PC-9 (cell line): ENCODE measurements around the gene TMTC2. TPM values are rescaled to one million over a fixed set of nuclear protein-coding genes. Genes with fewer than 3 reads are reported as not detected.

Experiments
- BruUV-seq: library from RNA; stranded (reverse); fragments of 400-500 nt; replicated peaks from 2 replicates; lab custom pipeline; 2021; lab: Mats Ljungman, UMichigan
- CTCF ChIA-PET: fragments of 300-600 bp; sonication (Branson Sonifier 250); formaldehyde crosslinking; loops from one replicate; lab custom pipeline; 2022; ENCODE audit warnings: antibody characterized with exemption; lab: Charles Lee
- POLR2A ChIA-PET: fragments of 300-600 bp; sonication (Branson Sonifier 250); formaldehyde crosslinking; loops from one replicate; lab custom pipeline; 2022; ENCODE audit warnings: antibody characterized with exemption; ENCODE audit not compliant: unreplicated experiment; lab: Charles Lee
- DNase-seq, 2 experiments: peaks; one replicate each; pipeline versions ENCODE4 v3.0.0 to v3.0.0-alpha.2; 2015 to 2022; ENCODE audit warnings: mixed read lengths in 1 of 2
- H2AFZ ChIP-seq: fragments of 200-600 bp; sonication (generic); 2 replicates; pipeline ENCODE4 v1.8.1; 2017; ENCODE audit warnings: antibody characterized with exemption
- H3F3A ChIP-seq: fragments of 200-600 bp; sonication (generic); 2 replicates; pipeline ENCODE4 v1.8.1; 2017; ENCODE audit warnings: antibody characterized with exemption, mild to moderate bottlenecking, low read depth; ENCODE audit not compliant: insufficient read depth
- H3K27ac ChIP-seq: fragments of 200-600 bp; sonication (generic); 2 replicates; pipeline ENCODE4 v1.6.1; 2016; ENCODE audit warnings: mixed run types
- H3K27me3 ChIP-seq: fragments of 200-600 bp; sonication (generic); 2 replicates; pipeline ENCODE4 v1.6.1; 2016; ENCODE audit warnings: low read depth, mixed run types; ENCODE audit not compliant: insufficient read depth
- H3K36me3 ChIP-seq: fragments of 200-600 bp; sonication (generic); 2 replicates; pipeline ENCODE4 v1.6.1; 2016; ENCODE audit warnings: low read depth, mixed run types
- H3K4me1 ChIP-seq: fragments of 200-600 bp; sonication (generic); replicated peaks from 2 replicates; pipeline ENCODE4 v1.6.1; 2016; ENCODE audit warnings: mixed run types; ENCODE audit not compliant: insufficient read depth
- H3K4me2 ChIP-seq: fragments of 200-600 bp; sonication (generic); 2 replicates; pipeline ENCODE4 v1.6.1; 2017; ENCODE audit warnings: mixed run types
- H3K4me3 ChIP-seq: fragments of 200-600 bp; sonication (generic); 2 replicates; pipeline ENCODE4 v1.6.1; 2016; ENCODE audit warnings: mixed run types
- H3K79me2 ChIP-seq: fragments of 200-600 bp; sonication (generic); 2 replicates; pipeline ENCODE4 v1.6.1; 2017; ENCODE audit warnings: low read depth, mixed run types
- H3K9me2 ChIP-seq: fragments of 200-600 bp; sonication (generic); 2 replicates; pipeline ENCODE4 v1.8.1; 2017; ENCODE audit warnings: mild to moderate bottlenecking; ENCODE audit not compliant: insufficient read depth
- H3K9me3 ChIP-seq: fragments of 200-600 bp; sonication (generic); 2 replicates; pipeline ENCODE4 v1.8.1; 2016; ENCODE audit warnings: low read depth; ENCODE audit not compliant: insufficient read depth
- H4K20me1 ChIP-seq: fragments of 200-600 bp; sonication (generic); 2 replicates; pipeline ENCODE4 v1.8.1; 2017; ENCODE audit not compliant: insufficient read depth
- EZH2 ChIP-seq: fragments of 200-600 bp; sonication (generic); IDR thresholded peaks from 2 replicates; pipeline ENCODE4 v1.8.0; 2017; ENCODE audit warnings: antibody characterized with exemption, low read depth
- intact Hi-C: fragments of 100-400 bp; cut with micrococcal nuclease; formaldehyde crosslinking; loops from one replicate; pipeline ENCODE4 v1.10.0; 2022; ENCODE audit not compliant: unreplicated experiment
- total RNA-seq: library from RNA; stranded (reverse); gene quantifications from 2 replicates; pipeline ENCODE4 v1.2.3, GENCODE V29; 2021
- TF ChIP-seq, protein P1 (sequence below): fragments of 200-600 bp; sonication (generic); conservative IDR thresholded peaks from 2 replicates; pipeline ENCODE4 v1.6.1; 2017; ENCODE audit warnings: mixed run types, antibody characterized with exemption, mild to moderate bottlenecking, moderate library complexity

Gene TMTC2
- total RNA-seq, 1 experiment from 2014 or later, result 8.6 TPM

DNA sequence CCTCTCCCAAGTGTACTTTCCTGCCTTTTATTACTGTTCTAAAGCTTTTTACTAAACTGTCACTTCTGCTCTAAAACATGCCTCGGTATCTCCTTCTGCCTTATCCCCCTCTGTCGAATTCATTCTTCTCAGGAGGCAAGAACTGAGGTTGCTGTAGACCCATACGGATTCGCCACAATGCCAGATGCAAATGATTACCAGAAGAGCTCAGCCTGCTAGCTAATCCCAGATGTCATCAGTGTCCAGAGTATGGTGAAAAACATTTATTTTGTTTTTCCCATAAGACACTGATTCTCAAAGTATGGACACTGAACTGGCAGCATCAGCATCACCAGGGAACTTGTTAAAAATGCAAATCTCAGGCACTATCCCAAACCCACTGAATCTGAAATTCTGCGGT is 359.3 kb downstream of the TMTC2 start:
- H3K36me3 ChIP-seq, result no peaks in the 10 kb centered on the region
- POLR2A ChIA-PET, result interaction anchor here (0.6 kb wide), 1 partner anchor 1819 kb away, joined by 3 read pairs; no protein-coding TSS in a partner anchor
- no peak for DNase-seq
- intact Hi-C loops, result no loop called here
- H3K27ac ChIP-seq, result no peak overlapping the region
- H3K79me2 ChIP-seq, result no peaks in the 10 kb centered on the region
- H4K20me1 ChIP-seq, result no peaks in the 10 kb centered on the region
- H3K27me3 ChIP-seq, result no peaks in the 10 kb centered on the region
- TF ChIP-seq EZH2, result no peak
- TF ChIP-seq, protein P1, sequence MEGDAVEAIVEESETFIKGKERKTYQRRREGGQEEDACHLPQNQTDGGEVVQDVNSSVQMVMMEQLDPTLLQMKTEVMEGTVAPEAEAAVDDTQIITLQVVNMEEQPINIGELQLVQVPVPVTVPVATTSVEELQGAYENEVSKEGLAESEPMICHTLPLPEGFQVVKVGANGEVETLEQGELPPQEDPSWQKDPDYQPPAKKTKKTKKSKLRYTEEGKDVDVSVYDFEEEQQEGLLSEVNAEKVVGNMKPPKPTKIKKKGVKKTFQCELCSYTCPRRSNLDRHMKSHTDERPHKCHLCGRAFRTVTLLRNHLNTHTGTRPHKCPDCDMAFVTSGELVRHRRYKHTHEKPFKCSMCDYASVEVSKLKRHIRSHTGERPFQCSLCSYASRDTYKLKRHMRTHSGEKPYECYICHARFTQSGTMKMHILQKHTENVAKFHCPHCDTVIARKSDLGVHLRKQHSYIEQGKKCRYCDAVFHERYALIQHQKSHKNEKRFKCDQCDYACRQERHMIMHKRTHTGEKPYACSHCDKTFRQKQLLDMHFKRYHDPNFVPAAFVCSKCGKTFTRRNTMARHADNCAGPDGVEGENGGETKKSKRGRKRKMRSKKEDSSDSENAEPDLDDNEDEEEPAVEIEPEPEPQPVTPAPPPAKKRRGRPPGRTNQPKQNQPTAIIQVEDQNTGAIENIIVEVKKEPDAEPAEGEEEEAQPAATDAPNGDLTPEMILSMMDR, result no peak
- CTCF ChIA-PET, result no interaction called here
- H3K4me2 ChIP-seq, result no peak overlapping the region
- BruUV-seq, result no TSS peak
- no peaks in the 10 kb centered on the region for H3K9me2 ChIP-seq
- no peak overlapping the region for H2AFZ ChIP-seq
- H3K9me3 ChIP-seq, result no peaks in the 10 kb centered on the region
- no peaks in the 10 kb centered on the region for H3F3A ChIP-seq
- H3K4me1 ChIP-seq, result no peaks in the 10 kb centered on the region
- H3K4me3 ChIP-seq, result no peak overlapping the region

- no peak overlapping the region for H3K4me2 ChIP-seq
- TF ChIP-seq EZH2, result no peak
- TF ChIP-seq, protein P1, result no peak
- H3K9me3 ChIP-seq, result no peaks in the 10 kb centered on the region
- no peaks in the 10 kb centered on the region for H3K4me1 ChIP-seq
- no peak overlapping the region for H3K4me3 ChIP-seq
- no peak overlapping the region for H3K27ac ChIP-seq
- intact Hi-C loops, result no loop called here
- ChIA-PET POLR2A (no interaction called here), CTCF (no interaction called here)
- BruUV-seq, result no TSS peak
- no peaks in the 10 kb centered on the region for H3K27me3 ChIP-seq
- no peak for DNase-seq
- H2AFZ ChIP-seq, result no peak overlapping the region
- no peaks in the 10 kb centered on the region for H3F3A ChIP-seq
- no peaks in the 10 kb centered on the region for H3K36me3 ChIP-seq
- H4K20me1 ChIP-seq, result no peaks in the 10 kb centered on the region
- no peaks in the 10 kb centered on the region for H3K9me2 ChIP-seq
- H3K79me2 ChIP-seq, result no peaks in the 10 kb centered on the region
These were observed 362.6 kb downstream of the TMTC2 start for GRCh38 chr12:83049306-83049705.

DNA sequence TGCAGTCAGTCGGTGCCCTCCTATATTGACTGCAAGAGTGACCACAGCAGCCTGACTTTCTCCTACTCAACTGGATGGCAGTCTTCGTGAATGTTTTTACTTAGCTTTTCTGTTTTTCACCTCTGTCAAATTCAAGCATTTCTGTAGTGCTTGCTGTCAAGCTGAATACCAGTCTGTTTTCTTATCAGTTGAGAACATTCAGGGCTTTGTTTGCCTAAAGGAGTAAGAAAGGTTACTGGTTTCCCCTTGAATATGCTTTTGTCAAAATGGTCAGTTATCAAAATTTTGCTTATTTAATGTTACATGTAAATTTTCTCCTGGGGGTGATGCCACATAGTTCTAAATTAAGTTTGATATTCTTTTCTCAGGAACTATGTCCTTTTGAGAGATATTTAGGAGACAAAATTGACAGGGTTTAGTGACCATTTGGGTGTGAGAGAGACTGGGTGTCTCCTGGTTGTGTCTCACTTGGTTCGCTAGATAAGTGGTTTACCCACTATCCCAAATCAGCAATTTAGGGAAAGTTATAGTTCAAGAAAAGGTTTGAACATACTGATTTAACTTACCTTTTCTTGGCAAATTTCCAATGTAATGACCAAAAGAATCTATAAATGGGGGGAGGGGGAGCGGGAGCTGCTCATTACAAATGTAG is 366.3 kb downstream of the TMTC2 start:
- Histone ChIP-seq H4K20me1 (no peaks in the 10 kb centered on the region), H3K36me3 (no peaks in the 10 kb centered on the region), H2AFZ (no peak overlapping the region), H3K4me2 (no peak overlapping the region), H3K4me1 (no peaks in the 10 kb centered on the region), H3K9me3 (no peaks in the 10 kb centered on the region), H3K27ac (no peak overlapping the region), H3K79me2 (no peaks in the 10 kb centered on the region), H3K9me2 (no peaks in the 10 kb centered on the region), H3F3A (no peaks in the 10 kb centered on the region), H3K27me3 (no peaks in the 10 kb centered on the region), H3K4me3 (no peak overlapping the region)
- TF ChIP-seq, protein P1, result no peak
- TF ChIP-seq EZH2, result no peak
- BruUV-seq, result no TSS peak
- POLR2A ChIA-PET, result no interaction called here
- DNase-seq, result no peak
- CTCF ChIA-PET, result no interaction called here
- intact Hi-C loops, result no loop called here
